Measurements from ENCODE around the gene CLDN4. TPM values are rescaled to one million over a fixed set of nuclear protein-coding genes. Genes with fewer than 3 reads are reported as not detected.

CLDN4 gene
- total RNA-seq, 1 experiment from 2014 or later = 32.0 TPM

Other genes with a start within 250 kb of the CLDN4 start
- gene MLXIPL, start 206.5 kb upstream of the CLDN4 start, total RNA-seq (2021) = 20.4 to 26.6 TPM (median 23.8 TPM) in 3 replicates
- 5.7 to 7.5 TPM (median 5.8 TPM) in 3 replicates for gene VPS37D, start 163.2 kb upstream of the CLDN4 start, total RNA-seq (2021)
- gene DNAJC30, start 147.5 kb upstream of the CLDN4 start, total RNA-seq (2021) = 6.8 to 7.1 TPM (median 6.8 TPM) in 3 replicates
- gene BUD23, start 147.4 kb upstream of the CLDN4 start, total RNA-seq (2021) = 80.5 to 91.9 TPM (median 84.4 TPM) in 3 replicates
- 17.7 to 20.4 TPM (median 18.5 TPM) in 3 replicates for gene STX1A, start 111.3 kb upstream of the CLDN4 start, total RNA-seq (2021)
- gene ABHD11, start 92.2 kb upstream of the CLDN4 start, total RNA-seq (2021) = 23.8 to 27.6 TPM (median 26.5 TPM) in 3 replicates
- gene CLDN3, start 60.7 kb upstream of the CLDN4 start, total RNA-seq (2021) = 20.7 to 35.1 TPM (median 34.8 TPM) in 3 replicates
- gene METTL27, start 11.5 kb downstream of the CLDN4 start, total RNA-seq (2021) = 4.3 to 7.7 TPM (median 6.6 TPM) in 3 replicates
- gene TMEM270, start 30.2 kb downstream of the CLDN4 start, total RNA-seq (2021) = 0.28 TPM in 1 of 3 replicates, not detected in the others
- gene ELN, start 197.2 kb downstream of the CLDN4 start, total RNA-seq (2021) = 3.3 to 5.4 TPM (median 3.9 TPM) in 3 replicates